GM19455 (cell line): ENCODE results near the gene GOLGA8T.
"Not testable (repeated sequence)": the region's sequence is repeated elsewhere in the genome, so short reads cannot be mapped to it uniquely, and the experiment has no call there.

Experiments
- ATAC-seq: cut with Tn5 transposase; IDR thresholded peaks from one replicate; pipeline ENCODE4 v1.9.1; 2021; ENCODE audit not compliant: unreplicated experiment

Gene GOLGA8T, protein sequence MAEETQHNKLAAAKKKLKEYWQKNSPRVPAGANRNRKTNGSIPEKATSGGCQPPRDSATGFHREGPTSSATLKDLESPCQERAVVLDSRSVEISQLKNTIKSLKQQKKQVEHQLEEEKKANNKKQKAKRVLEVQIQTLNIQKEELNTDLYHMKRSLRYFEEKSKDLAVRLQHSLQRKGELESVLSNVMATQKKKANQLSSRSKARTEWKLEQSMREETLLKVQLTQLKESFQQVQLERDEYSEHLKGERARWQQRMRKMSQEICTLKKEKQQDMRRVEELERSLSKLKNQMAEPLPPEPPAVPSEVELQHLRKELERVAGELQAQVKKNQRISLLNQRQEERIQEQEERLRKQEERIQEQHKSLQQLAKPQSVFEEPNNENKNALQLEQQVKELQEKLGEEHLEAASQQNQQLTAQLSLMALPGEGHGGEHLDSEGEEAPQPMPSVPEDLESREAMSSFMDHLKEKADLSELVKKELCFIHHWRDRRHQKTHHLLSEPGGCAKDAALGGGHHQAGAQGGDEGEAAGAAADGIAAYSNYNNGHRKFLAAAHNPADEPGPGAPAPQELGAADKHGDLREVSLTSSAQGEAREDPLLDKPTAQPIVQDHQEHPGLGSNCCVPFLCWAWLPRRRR

DNA sequence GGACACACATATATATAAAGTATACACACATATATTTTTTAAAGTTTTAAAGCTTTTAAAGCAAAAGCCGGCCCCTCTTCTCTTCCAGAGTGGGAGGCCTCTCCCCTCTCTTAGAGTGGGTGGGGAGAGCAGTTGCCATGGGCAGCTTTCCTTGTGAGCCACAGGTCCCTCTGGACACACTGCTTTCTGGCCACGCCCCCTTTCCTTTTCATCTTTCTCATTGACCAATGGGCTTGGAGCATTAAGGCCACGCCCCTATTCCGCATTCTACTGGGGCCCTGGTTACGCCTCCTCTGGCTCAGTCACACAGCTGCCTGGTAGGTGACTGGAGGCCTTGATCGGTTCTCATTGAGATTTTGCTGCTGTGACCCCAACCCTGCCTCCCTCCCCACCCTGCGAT lies at the start of gene GOLGA8T:
TSS of gene GOLGA8T (plus strand) at position 301 of the 400 bp plus-strand sequence. CDS start at position 399, 98 bp downstream.
- ATAC-seq = not testable (repeated sequence)

DNA sequence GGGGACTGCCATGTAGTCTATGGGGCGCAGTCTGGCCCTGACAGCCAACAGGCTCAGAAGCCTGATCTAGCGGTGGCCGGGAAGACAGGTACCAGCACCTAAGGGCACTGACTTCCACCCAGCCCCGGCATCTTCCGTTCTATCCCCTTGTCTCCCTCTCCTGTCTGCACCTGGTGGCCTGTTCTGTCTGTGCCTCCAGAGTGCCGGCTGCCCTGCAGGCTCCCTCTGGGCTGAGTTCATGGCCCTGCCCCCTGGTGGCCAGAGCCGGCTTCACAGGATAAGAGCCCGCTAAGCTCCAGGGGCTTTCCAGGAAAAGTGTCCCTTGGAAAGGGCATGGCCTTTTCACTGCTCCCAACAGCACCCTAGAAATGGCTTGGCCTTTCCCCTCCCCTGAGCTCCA lies 37.0 kb upstream of the GOLGA8T start:
- not testable (repeated sequence) for ATAC-seq

DNA sequence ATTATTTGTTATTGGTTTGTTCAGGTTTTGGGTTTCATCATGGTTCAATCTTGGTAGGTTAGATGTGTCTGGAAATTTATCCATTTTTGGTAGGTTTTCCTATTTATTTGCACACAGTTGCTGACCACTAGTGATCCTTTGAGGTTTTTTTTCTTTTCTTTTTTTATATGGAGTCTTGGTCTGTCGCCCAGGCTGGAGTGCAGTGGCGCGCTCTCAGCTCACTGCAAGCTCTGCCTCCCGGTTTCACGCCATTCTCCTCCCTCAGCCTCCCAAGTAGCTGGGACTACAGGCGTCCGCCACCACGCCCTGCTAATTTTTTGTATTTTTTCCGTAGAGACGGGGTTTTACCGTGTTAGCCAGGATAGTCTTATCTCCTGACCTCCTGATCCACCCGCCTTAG lies 32.0 kb upstream of the GOLGA8T start:
- not testable (repeated sequence) for ATAC-seq

DNA sequence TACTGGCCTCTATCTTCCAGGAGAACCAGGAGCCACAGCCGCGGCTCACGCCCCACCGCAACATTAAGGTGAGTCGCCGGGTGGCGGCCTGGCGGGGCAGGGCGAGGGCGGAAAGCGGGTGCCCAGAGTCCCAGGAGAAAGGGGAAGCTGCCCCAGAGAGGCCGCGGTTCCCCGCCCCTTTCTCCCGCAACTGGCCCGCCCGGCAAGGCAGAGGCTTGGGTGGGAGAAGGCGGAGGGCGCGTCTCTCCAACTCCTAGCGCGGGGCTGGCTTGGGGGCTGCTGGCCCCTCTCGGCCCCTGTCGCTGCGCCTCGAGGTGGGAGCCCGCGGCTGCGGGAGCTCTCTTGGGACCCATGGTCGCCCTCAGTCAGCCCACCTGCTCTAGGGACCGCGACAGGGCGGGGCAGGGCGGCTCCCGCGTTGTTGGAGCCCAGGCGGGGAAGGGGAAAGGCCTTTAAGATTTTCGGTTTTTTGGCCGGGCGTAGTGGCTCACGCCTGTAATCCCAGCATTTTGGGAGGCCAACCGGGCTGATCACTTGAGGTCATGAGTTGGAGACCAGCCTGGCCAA lies 30.8 kb upstream of the GOLGA8T start:
- ATAC-seq = not testable (repeated sequence)

DNA sequence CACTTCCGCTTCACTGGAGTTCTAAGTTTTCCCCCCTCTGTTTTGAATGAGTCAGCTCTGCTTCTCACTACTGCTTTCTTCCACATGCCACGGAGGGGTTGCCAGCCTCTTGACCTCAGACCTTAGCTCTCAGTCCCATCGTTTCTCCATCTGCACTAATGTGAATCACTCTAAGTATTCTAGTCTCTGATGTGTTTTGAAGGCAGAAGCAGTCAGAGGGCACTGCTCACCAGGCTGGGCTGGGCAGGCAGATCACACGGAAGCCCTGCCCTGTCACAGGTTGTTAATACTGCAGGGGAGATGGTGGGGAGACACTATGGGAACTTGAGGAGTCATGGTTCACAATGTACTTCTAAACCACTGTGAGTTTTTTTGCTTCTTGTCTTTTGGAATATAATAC lies 24.3 kb upstream of the GOLGA8T start:
- not testable (repeated sequence) for ATAC-seq

DNA sequence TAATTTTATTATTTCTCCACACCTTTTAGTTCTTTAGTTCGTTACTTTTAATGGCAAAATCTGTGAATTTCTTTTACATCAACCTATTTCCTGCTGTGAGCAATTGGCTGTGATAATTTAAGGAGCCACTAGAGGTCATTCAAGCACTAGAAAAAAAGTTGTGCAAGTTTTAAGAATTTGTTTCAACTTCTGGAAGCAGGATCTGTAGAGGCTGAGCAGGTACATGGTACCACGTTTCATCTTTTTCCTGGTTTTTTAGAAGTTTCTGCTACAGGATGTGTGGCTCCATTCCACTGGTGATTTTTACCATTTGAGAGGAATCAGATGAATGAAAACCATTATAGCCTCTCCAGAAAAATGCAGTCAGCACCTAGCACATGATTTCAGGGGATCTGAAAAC lies 4.8 kb upstream of the GOLGA8T start:
- ATAC-seq = not testable (repeated sequence)

DNA sequence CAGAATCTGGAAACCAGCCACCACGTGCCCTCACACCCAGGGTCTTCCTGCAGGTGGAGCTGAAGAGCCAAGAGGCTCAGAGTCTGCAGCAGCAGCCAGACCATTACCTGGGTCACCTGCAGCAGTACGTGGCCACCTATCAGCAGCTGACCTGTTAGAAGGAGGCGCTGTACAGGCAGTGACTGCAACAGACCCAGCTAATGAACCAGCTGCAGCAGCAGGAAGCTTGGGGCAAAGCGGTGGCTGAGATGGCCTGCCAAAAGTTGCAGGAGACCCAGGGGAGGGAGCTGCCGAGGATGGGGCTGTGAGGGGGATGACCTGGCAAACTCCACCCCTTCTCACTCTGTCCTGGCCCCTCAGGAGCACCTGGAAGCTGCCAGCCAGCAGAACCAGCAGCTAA lies 8.4 kb downstream of the GOLGA8T start:
- ATAC-seq = not testable (repeated sequence)

DNA sequence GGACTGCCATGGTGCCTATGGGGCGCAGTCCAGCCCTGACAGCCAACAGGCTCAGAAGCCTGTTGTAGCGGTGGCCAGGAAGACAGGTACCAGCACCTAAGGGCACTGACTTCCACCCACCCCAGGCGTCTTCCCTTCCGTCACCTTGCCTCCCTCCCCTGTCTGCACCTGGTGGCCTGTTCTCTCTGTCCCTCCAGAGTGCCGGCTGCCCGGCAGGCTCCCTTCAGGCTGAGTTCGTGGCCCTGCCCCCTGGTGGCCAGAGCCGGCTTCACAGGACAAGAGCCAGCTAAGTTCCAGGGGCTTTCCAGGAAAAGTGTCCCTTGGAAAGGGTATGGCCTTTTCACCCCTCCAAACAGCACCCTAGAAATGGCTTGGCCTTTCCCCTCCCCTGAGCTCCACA lies 15.0 kb downstream of the GOLGA8T start:
- not testable (repeated sequence) for ATAC-seq

DNA sequence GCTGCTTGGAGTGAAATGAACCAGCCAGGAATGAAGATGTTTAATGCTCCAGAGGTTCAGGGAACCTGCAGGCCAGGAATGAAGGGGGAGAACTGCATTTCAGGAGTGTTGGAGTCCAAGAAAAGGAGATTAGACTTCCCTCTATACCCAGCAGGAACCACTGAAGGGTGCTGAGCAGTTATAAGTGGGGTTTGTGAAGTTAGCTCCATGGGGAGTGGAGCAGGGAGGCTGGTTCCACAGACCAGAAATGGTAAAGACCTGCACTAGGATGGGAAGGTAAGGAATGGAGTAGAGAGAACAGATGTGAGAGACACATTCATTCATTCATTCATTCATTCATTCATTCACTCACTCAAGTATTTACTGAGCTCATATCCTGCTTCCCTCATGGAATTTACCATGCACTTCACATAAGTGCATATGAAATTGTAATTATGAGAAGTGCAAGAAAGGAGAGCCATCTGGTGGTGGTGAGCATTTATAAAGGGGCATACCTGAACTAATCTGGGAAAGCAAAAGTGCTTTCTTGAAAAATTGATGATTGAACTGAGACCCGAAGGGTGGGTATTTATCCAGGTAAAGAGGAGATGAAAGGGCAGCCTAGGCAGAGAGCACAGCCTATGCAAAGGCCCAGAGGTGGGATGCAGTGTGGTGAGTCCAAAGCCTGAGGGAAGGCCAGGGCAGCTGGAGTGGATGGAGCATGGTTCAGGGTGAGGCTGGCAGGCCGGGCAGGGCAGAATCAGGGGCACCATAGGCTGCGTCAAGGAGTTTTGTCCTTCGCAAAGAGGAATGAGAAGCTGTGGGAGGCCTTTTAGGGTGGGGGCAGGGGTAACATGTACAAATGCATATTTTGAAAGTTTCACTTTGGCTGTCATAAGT lies 27.9 kb downstream of the GOLGA8T start:
- not testable (repeated sequence) for ATAC-seq

DNA sequence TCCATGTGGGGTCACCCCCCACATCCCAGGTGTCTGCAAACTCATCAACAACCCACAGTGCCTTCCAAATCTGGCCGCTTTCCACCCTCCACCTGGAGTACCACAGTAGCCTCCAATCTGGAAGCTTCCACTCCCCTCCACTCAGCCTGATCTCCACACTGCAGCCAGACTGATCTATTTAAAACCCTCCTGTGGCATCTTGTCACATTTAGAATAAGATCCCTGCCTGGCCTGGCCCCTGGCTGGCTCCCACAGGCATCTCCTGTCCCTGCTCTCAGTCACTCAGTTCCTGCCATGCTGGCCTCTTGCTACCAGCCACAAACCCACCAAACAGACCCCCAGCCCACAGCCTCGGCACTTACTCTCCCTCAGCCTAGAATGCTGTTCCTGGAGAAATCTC lies 28.9 kb downstream of the GOLGA8T start:
- ATAC-seq = not testable (repeated sequence)

DNA sequence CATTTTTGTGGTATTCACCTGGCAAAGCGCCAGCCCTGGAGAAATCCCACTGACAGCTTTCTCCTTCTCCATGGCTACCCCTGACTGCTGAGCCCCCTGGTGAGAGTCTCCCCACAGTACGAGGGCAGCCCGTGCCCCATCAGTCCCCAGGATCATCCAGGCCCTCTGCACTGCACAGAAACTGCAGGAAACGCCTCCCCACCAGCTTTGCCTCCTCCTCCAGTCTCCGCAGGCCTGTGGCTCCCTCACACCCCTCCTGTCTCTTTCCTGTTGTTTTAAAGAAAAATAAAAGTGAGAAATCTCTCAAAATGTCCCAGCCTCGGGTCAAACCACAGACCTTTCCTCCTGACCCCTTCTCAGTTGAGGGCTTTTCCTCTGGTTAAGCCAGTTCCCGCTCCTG lies 29.4 kb downstream of the GOLGA8T start:
- not testable (repeated sequence) for ATAC-seq

DNA sequence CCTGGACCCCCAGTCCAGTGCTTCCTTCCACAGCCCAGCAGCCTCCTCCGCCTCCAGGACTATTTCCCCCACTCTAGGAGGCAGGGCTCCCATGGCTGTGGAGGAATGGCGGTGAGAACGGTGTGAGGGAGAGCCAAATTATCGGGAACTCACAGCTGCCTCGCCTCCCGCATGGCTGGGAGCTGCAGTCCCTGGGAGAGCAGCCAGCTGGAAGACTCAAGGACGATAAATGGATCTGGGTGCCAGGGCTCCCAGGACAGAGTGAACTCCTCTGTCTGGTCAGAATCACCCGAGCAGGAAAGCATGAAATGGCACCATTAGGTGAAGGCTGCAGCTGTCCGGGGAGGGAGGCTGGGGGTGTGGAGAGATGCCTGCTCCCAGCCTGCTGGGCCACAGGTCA lies 32.6 kb downstream of the GOLGA8T start:
- ATAC-seq = not testable (repeated sequence)

DNA sequence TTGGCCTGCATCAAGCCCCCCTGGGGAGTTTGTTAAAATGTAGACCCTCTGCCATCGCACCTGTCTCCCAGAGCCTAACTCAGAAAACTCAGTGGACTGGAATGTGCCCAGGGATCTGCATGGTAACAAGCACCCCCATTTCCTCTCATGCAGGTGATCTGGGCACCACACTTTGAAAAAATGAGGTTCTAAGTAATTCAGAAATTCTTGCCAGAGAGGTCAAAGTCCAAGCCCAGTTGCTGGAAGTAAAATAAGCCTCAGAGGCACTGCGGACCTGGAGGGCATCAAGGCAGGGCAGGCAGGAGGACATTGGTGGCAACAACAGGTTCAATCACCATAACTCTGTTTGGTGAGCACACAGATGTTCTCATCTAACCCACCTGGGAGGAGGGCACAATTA lies 33.0 kb downstream of the GOLGA8T start:
- ATAC-seq = not testable (repeated sequence)

DNA sequence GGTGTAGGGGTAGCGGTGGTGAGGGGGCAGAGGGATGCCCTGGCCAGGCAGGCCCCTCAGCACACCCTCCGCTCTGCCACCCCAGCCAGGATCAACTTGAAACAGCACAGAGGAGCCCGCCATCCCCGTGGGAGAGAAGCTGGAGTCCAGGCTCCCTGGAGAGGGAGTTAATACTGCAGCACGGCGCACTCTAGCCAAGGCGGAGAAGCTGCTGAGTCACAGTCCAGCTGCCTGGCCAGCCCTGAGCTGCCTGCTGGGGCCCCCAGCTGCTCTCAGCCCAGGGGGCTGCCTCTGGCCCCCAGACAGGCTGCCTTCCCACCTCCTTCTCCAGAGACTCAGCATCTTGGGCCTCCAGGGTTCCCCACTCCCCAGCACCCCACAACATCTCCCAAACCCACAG lies 36.6 kb downstream of the GOLGA8T start:
- ATAC-seq = not testable (repeated sequence)

DNA sequence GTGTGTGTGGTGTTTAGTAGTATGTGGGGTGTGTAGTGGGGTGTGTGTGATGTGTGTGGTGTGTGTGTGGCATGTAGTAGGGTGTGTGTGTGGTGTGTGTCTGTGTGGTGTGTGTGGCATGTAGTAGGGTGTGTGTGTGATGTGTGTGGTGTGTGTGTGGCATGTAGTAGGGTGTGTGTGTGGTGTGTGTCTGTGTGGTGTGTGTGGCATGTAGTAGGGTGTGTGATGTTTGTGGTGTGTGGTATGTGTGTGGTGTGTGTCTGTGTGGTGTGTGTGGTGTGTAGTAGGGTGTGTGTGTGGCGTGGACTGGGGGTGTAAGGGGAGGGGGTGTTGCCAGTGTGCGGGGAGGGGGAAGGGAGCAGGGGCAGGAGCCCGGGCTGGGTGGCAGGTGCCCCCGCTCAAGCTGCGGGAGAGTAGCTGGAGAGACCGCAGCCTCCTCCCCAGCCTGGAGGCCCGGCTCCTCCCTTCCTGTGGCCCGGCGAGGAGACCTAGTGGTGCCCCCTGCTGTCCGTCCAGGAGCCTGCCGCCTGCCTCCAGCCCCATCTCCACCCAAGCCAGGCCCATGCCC lies 38.3 kb downstream of the GOLGA8T start:
- not testable (repeated sequence) for ATAC-seq

DNA sequence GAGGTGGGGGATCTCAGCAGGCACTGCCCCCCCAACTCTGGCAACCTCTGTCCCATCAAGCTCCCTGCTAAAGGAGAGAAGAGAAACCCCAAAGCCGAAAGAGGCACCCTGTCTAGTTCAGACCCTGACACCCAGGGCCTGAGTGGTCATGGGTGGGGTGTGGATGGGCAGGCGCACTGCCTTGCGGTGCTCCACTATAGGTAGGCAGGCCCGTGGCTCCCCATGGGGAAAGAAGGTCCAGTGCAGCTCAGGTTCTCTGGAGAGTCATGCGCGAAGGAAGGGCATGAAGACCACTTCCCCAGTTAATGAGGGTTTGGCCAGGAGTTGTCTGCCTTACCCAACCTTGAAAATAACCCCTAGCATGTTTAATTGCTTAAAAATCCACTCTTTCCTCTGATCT lies 40.4 kb downstream of the GOLGA8T start:
- not testable (repeated sequence) for ATAC-seq

DNA sequence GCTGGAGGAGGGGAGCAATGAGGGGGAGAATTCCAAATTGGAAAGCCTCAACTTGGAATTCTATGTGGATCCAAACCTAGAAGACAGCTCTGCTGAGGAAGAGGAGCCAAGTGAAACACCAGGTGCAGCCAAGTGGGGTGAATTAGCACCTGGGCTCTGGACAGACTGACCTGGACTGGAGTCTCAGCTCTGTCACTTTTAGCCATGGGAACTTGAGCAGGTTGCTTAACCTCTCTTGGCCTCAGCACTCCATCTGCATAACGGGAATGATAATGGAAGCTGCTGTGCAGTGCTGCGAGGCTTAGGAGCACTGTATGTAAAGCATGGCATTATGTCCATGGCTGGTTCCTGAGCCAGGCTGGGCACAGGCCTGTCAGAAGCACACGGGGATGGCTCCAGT lies 41.8 kb downstream of the GOLGA8T start:
- ATAC-seq = not testable (repeated sequence)

DNA sequence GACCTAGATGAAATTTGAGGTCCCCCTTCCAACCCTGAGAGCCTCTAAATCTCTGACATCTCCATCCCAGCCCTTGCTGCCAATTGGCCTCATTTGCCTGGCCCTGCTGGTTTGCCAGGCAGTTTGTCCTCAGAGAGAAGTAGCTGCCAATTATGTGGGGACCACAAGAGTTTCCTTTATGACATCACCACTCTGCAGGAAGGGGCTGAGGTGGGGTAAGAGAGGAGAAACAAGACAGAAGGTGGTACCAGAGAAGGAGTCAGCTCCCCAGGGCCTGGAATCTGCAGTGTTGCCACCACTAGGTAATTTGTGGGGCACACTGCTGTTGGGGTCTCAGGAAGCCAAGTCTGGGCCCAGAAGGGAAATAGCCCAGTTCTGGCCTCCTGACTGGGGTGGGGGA lies 45.0 kb downstream of the GOLGA8T start:
- ATAC-seq = not testable (repeated sequence)

DNA sequence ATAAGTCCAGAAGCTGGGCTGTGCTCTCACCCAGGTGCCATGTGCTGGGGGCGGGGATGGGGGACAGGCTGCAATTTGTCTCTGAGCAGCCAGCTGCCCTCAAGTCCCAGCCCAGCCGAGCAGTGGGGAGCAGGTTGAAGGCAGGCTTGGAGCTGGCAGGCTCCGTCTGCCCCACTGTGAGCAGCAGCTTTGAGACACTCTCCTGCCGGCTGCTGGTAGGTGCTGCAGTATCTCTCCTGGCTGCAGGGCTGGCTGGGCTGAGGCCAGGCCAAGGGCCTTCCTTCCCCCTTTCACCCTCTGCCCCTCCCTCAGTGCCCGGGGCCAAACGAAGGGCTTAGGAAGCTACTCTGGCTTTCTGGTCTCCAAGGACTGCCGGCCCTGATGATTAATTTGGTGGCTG lies 50.6 kb downstream of the GOLGA8T start:
- ATAC-seq = not testable (repeated sequence)

DNA sequence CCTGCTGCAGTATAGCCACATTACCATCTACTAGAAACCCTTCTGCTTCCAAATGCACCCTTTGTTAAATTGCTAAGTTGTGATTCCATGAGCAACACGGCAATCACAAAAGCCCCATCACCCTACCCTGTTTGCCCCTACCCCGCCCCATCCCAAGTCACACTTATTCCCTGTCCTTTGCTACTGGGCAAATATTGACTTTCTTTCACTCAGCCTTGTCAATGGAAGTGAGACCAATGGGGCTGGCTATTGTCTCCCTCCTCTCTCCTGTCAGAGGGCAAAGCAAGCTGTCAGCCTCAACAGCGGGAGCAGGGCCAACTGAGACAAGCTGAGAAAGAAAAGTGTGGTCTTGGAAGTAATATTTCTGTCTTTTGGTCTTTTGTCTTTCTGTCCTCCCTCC lies 52.6 kb downstream of the GOLGA8T start:
- not testable (repeated sequence) for ATAC-seq

DNA sequence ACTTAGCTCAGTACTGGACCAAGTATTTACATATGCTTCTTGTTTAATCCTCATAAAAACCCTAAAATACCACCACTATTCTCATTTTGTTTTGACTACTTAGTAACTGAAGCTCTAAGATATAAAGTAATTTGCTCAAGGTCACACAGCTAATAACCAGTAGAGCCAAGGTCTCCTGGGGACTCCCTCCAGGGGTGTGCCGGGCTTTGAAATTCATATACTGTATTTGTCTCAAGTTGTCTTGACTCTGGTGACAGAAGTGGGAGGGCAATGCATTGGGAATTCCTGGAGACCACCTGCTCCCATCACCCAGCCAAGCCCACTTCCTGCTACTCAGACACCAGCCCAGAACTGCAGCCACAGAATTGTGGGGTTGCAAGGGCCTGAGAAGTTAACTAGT lies 54.9 kb downstream of the GOLGA8T start:
- ATAC-seq = not testable (repeated sequence)
